Adrenal gland (tissue), 5 donors: Measurements from ENCODE around the gene SLC12A4.

Source experiments
- POLR2A ChIP-seq, 2 donors: fragments of 450-650 bp; IDR thresholded peaks; one replicate each; pipeline ENCODE4 v1.6.1; 2017; ENCODE audit warnings: antibody characterized with exemption in 2 of 2, mild to moderate bottlenecking in 2 of 2, moderate library complexity in 1 of 2
- TF ChIP-seq, protein P1 (sequence below), 6 experiments: fragments of 450-650 bp in 4 of 6; fragments of 200-600 bp in 2 of 6; sonication (generic) in 1 of 6; IDR thresholded peaks; 1 replicate in 5 of 6; 2 replicates in 1 of 6; pipeline versions ENCODE4 v1.5.1 to v1.8.0; 2016 to 2021; ENCODE audit warnings: antibody characterized with exemption in 6 of 6, mild to moderate bottlenecking in 2 of 6, moderate library complexity in 1 of 6
- donor health status: DM: no; HTN: no; CAD: no.

DNA sequence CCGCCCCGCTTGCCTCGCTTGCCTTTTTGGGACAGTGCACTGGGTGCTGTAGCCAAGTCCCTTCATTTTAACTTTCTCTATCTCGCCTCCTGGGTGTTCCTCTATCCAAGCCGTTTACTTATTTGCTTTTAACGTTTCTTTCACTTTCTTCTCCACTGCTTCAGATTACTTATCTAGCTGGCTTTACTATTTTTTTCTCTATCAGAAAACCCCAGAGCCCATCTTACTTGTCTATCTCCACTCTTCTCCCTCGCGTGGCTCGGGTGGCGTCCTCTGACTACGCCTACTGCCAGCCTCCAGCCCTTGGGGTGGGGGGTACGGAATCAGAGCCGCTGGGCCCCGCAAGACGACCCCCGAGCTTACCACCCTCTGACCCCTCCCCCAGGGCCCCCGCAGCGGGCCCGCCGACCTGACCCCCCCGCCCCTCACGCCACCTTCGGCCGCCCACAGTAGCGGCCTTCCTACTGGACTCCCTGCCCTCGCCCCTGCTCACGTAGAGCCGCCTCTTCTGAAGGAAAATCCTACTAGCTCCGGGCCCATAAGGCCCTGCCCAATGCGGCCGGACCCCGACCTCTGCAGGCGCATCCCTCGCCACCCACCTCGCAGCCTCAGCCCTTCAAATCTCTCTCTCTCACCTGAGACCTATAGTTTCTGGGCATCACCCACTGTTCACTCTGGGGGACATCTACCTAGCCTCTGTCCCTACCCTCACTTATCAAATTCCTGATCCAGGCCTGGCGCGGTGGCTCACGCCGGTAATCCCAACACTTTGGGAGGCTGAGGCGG lies 1.0 kb upstream of the SLC12A4 start:
- TF ChIP-seq POLR2A (IDR thresholded peaks at IDR 0.05), result no peak
- TF ChIP-seq, protein P1, sequence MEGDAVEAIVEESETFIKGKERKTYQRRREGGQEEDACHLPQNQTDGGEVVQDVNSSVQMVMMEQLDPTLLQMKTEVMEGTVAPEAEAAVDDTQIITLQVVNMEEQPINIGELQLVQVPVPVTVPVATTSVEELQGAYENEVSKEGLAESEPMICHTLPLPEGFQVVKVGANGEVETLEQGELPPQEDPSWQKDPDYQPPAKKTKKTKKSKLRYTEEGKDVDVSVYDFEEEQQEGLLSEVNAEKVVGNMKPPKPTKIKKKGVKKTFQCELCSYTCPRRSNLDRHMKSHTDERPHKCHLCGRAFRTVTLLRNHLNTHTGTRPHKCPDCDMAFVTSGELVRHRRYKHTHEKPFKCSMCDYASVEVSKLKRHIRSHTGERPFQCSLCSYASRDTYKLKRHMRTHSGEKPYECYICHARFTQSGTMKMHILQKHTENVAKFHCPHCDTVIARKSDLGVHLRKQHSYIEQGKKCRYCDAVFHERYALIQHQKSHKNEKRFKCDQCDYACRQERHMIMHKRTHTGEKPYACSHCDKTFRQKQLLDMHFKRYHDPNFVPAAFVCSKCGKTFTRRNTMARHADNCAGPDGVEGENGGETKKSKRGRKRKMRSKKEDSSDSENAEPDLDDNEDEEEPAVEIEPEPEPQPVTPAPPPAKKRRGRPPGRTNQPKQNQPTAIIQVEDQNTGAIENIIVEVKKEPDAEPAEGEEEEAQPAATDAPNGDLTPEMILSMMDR (IDR thresholded peaks at IDR 0.05), result no peak
